Cerebellar cortex (tissue), 1 donor: ENCODE results near the gene GINS2.
A peak's percentile ranks its signal among the peaks of the same experiment; 100 is the strongest.

Source experiments
- DNase-seq: peaks from one replicate; pipeline ENCODE4 v3.0.0-alpha.2; 2015; ENCODE audit warnings: low spot score

The GINS2 gene

DNA sequence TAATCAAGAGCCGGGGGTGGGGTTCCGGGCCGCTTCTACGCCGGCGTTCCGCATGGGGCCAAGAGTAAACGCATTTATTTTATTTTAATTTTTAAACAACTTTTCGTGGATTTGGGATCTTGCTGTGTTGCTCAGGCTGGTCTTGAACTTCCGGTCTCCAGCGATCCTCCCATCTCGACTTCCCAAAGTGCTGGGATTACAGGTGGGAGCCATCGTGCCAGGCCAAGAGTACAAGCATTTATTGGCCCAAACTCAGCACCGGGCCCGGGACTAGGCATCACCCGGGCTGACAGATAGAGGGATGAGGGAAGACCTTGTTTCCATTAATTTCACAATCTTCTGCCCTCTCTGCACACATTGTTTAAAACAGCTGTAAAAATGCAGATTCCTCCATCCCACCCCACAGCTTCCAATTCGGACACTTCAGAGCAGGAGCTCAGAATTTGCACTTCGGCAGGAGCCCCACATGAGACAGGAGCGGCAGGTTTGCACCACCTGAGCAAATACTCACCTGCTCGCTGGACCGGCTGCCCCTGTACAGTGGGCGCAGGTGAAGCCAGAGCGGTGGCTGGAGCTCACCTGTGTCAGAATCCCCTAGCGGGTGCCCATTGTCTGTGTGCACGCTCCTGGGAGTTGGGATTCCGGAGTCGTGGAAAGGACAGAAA, 663 bp upstream of the GINS2 start:
- DNase-seq, result no peak

DNA sequence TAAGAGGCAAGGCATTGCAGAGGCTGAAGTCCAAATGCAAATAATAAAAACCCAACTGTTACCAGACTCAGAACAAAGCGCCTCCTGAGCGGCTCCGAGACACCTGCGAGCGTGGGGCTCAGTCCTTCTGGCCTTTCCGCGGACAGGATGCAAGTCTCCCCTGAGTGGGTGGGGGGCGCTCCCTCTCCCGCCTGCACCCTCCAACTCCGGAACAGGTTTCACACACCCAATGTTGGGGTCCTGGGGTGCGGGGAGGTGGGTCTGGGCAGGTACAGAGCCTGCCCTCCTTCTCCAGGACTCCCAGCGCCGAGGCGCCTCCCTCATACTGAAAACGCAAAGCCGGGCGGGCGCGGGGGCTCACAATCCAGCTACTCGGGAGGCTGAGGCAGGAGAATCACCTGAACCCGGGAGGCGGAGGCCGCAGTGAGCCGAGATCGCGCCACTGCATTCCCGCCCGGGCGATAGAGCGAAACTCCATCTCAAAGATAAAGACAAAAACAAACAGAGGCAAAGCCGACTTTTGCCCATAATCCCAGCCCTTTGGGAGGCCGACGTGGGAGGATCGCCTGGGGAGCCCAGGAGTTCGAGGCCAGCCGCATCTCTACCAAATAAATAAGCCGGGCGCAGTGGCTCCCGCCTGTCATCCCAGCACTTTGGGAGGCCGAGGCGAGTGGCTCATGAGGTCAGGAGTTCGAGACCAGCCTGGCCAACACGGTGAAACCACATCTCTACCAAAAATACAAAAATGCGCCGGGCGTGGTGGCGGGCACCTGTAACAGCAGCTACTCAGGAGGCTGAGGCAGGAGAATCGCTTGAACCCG, 893 bp downstream of the GINS2 start:
- DNase-seq, result no peak

GRCh38 chr16:85686912-85687591, 1.7 kb downstream of the GINS2 start:
- no peak for DNase-seq

DNA sequence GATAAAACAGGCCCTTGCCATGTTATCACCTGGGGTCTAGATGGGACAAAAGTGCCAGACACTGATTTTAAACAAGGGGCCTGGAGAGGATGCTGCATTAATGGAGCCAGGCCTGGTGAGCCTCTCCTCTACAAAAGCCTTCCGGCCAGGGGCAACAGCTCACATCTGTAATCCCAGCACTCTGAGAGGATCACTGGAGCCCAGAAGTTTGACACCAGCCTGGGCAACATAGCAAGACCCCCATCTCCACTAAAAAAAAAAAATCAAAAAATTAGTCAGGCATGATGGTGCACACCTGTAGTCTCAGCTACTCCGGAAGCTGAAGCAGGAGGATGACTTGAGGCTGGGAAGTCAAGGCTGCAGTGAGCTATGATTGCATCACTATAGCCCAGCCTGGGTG, 3.5 kb downstream of the GINS2 start:
- no peak for DNase-seq

- no peak for DNase-seq
These were observed 5.4 kb downstream of the GINS2 start for GRCh38 chr16:85683363-85683762.

DNA sequence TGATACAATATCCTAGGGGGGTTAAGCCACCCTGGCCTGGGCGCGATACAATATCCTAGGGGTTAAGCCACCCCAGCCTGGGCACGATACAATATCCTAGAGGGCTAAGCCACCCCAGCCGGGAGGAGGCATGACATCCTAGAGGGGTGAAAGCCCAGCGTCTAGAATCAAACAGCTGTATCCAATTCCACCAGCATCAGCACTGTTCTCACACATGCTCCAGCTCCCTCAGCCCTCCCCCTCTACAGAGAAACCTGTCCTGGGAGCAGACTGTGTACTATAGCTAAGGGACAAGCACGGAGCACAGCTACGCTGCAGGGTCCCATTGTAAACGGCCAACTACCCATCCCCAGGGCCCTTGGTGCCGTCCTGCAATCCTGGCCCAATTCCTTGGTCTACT, 6.2 kb downstream of the GINS2 start:
- DNase-seq, result no peak

- no peak for DNase-seq
These were observed 7.5 kb downstream of the GINS2 start for GRCh38 chr16:85681255-85681654.

- no peak for DNase-seq
These were observed 8.3 kb downstream of the GINS2 start for GRCh38 chr16:85680352-85680944.

DNA sequence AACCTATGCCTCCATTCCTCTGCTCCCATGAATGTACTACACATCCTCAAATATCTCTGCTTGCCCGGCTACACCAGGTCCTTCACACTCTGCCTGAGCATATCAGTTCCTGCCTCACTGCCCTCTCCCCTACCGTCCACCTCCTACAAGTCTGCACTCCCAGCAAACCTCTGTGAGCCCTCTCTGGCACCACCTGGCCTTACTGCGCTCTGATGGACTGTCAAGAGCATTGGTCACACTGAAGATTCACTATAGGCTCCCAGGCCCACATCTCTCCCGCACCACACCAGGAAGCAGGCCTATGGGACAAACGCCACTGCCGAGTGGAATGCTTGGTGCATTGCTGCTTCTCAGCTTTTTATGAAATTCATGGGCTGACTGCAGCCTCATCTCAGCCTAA, 8.9 kb downstream of the GINS2 start:
- no peak for DNase-seq

DNA sequence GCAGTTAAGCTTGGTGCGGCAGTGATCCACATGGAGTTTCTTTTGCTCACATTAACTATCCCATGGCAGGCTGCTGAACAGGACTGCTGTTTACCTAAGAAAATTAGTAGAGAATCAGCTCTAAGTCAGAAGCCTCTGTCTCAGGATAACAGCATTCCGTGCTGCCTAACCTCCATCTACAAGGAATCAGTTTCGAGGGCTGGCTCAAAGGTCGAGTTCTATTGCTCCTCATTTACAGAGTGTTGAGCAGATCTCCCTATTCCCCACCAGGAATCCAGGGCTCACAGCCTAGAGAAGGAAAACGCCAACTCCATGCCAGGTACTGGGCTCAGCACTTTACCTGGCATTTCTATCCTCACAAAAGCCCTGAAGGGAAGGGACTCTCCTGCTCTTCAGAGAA, 9.9 kb downstream of the GINS2 start:
- no peak for DNase-seq

DNA sequence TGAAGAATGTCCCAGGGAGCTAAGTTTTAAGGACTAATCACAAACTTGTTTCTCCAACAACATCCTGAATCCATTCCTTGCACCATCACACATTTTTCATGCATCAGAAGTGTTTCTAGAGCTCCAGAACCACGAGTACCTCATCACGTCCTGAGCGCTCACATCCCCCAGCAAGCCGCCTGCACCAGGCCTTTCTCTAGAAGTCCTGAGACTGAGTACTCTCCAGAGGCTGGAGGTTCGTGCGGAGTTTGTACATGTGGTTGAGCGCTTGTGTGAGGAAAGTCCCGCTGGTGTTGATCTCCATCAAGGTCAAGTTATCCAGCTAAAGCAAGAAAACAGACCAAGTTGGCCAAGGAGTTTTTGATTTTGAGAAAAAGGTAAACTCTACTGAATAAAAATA, 10.7 kb downstream of the GINS2 start:
- no peak for DNase-seq

DNA sequence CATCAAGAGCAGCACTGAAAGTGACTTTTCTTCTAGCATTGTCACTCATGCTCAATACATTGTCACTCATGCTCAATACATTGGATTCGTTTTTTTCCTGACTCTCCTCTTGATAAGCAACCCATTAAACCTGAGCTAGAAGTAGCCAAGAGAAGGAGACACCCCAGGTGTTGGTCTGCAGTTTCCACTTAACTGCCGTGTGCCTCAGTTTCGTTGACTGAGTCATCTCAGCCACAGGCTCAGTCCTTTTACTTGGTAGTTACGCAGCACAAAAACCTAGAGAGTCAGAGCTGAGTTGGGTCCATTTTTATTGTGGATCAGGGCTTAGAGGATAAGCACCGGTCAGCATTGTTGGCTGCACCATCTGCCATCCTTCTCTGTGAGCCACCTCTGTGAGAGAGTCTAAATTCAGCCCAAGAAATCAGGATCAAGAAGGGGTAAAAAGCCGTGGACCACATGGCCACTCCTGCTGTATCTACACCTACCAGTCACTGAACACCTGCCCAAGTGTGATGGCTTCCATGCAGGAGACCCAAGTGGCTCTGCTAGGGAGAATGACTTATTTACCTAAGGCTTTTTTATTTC, 11.3 kb downstream of the GINS2 start:
- DNase-seq, result no peak

DNA sequence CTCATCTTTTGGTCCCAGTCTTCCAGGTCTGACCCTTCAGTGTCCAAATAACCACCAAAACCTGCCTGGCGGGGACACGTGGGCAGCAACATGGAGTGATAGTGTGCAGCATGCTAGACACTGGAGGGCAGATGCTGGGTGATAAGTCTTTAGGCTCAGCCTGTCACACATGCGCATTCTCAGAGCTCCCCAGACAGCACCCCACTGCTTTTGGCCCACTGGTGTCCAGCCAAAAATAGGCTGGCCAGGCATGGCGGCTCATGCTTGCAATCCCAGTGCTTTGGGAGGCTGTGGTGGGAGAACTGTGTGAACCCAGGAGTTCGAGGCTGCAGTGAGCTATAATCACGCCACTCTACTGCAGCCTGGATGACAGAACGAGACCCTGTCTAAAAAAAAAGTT, 12.3 kb downstream of the GINS2 start:
- no peak for DNase-seq

DNA sequence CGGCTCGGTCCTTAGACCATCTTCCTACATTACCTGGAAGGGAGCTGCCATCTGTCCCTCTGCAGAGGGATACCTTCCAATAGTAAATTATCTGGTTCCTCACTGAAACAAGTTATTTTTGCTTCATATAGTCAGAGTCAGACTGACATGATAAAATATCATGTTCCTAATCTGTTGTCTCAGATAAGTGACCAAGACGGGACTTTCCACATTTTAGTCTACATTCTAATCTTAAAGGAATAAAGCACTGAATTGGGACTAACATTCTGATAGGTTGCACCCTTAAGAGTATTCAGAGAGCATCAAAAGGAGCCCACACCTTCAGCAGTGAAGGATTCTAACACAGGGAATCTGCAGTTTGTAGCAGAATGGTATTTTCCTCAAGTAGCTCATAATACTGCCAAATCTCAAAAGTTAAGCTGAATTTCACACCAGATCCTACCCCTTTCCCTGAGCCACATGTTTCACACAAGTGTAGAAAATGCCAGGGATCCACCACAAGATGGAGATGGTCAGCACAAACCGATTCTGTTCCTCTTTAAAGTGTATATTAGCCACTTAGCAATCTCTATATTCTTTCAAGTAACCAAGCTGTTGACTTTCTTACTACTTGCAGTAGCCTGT, 13.4 kb downstream of the GINS2 start:
- DNase-seq, result peak; percentile 64

- DNase-seq, result no peak
These were observed 13.9 kb downstream of the GINS2 start for GRCh38 chr16:85674828-85675227.

- no peak for DNase-seq
These were observed 14.4 kb downstream of the GINS2 start for GRCh38 chr16:85674418-85674755.

DNA sequence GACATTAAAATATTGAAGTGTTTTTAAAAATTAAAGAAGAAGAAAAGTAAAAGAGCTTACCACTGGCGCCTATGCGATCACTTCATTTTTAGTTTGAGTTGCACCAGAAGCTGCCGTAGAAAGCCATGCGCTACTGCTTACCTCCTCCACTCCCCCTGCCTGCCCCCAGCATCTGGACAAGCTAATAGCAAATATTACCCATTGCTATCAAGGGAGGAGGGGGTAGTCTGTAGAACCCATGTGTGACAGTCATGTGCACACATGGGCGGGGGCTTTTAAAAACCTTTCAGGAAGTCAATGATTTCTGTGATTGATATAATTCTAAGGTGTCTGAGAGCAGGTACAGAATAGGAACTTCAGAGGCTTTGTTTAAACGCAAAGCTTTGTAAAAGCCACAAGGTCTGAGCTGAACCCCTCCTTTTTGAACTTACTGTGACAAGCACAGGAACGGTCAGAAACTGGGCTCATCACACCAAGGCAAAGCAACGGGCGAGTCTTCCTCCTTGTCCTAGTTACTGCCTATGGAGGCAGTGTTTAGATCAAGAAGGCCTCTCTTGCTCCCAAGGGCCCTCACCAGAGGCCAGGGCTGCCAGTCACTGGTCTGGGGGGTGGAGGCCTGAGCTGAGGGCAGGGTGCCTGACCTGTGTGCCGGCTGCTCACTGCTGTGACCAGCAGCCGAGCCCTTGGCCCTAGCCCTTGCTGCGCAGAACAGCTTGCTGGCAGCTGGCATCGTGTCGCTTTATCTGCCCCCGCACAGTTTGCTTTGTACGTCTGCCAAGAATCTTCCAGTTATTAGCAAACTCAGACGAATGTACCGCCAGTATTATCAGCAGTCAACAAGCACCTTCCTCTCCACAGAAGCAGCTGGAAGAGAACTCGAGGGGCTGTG, 15.0 kb downstream of the GINS2 start:
- DNase-seq, result peak; percentile 60

GRCh38 chr16:85670840-85671239, 17.9 kb downstream of the GINS2 start:
- DNase-seq, result no peak

DNA sequence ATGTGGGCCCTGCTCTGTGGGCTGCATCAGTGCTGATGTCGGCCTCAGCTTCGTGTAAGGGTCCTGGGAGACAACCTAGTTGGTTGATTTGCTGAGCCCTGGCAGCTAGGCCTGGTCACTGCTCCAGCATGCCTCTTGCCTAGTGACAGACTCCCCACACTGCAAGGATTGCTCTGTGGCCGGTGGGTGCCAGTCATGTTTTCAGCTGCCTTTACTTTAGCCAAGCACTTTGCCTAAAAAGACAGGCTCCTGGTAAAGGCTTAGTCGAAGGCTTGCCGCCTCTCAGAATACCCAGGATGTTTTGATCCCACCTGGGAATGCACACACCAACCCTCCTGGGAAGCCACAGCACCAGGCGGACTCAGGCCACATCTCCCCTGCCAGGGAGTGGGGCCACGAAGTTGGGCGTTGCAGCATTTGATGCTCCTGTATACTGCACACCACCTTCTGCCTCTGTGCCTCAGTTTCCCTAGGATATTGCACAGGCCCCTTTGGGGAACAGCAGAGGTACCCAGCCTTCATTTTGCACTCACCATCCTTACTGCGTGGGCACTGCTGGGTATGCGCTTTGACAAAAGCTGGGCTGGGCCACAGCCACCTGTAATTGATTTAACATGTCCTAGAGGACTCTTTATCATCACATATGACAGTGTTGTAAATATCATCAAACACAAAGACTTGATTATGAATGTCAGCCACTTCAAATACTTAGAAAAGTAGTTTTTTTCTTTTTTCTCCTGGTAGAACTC, 19.9 kb downstream of the GINS2 start:
- DNase-seq, result no peak

GRCh38 chr16:85667841-85668413, 20.8 kb downstream of the GINS2 start:
- no peak for DNase-seq
